ENCODE measurements around the gene C1QTNF5.

C1QTNF5 gene

GRCh38 chr11:119382101-119382500, 41.4 kb upstream of the C1QTNF5 start:
- Histone ChIP-seq H3K27ac (peak overlapping the region; percentile 63), H4K20me1 (ENCODE audit: insufficient read depth) (no peaks in the 10 kb centered on the region), H3K36me3 (ENCODE audit: insufficient read depth) (no peaks in the 10 kb centered on the region), H3K4me2 (peak overlapping the region; percentile 69), H3K27me3 (ENCODE audit: insufficient read depth, low read depth) (no peaks in the 10 kb centered on the region), H3K4me1 (ENCODE audit: low read depth, poor library complexity, severe bottlenecking) (peaks cover 3% of the 10 kb centered on the region), H3K79me2 (ENCODE audit: insufficient read depth, low read depth) (no peaks in the 10 kb centered on the region), H2AFZ (ENCODE audit: low read depth) (peak overlapping the region; percentile 81), H3K9ac (peak overlapping the region; percentile 89), H3K4me3 (IDR thresholded peaks at IDR 0.05; ENCODE audit: insufficient read depth, low read depth, low read length) (no peak overlapping the region)
- TF ChIP-seq, protein P1, sequence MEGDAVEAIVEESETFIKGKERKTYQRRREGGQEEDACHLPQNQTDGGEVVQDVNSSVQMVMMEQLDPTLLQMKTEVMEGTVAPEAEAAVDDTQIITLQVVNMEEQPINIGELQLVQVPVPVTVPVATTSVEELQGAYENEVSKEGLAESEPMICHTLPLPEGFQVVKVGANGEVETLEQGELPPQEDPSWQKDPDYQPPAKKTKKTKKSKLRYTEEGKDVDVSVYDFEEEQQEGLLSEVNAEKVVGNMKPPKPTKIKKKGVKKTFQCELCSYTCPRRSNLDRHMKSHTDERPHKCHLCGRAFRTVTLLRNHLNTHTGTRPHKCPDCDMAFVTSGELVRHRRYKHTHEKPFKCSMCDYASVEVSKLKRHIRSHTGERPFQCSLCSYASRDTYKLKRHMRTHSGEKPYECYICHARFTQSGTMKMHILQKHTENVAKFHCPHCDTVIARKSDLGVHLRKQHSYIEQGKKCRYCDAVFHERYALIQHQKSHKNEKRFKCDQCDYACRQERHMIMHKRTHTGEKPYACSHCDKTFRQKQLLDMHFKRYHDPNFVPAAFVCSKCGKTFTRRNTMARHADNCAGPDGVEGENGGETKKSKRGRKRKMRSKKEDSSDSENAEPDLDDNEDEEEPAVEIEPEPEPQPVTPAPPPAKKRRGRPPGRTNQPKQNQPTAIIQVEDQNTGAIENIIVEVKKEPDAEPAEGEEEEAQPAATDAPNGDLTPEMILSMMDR (conservative IDR thresholded peaks at IDR 0.05; ENCODE audit: low read depth, low read length): no peak

DNA sequence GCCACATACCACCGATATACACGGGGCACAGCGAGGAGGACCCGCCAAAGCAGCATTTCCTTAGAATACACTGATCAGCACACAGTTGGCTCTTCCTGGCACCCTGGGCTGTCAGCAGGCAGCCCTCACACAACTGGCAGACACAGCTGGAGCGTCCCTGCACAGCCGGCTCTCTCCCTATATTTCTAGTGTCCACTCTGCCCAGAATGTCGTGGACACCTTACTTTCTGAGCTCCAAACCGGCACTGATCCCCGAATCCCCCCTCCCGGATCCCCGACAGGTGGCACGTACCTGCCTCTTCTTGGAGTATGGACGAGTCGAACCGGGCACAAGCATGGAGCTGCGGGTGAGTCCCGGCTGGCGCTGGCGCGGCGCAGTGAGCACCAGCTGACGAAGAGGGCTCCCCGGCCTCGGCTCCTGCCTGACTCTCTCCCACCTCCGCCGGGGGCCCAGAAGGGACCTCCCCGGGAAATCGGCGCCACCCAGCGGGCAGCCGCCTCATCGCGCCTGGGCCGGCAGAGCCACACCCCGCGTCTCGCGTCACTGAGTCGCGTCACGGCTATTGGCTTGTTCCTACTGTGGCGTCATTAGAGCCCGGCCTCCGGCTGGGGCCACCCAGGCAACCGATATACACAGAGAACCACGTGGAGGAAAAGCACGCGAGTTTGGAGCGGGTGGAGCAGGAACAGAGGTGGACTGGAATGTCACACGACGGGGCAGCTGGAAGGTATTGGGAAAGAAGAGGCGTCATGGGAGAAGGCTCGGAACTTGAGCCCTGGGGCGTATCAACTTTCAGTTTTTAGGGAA, 40.7 kb upstream of the C1QTNF5 start, which contains the start of gene USP2:
Gene USP2, minus strand, starts transcription at position 510 of the 808 bp plus-strand sequence. CDS start 8,210 bp downstream, outside the sequence.
- no peaks in the 10 kb centered on the region for H3K79me2 ChIP-seq (ENCODE audit: insufficient read depth, low read depth)
- H4K20me1 ChIP-seq (ENCODE audit: insufficient read depth): no peaks in the 10 kb centered on the region
- H3K9ac ChIP-seq: peak within 1 kb of the TSS; percentile 89
- peak within 1 kb of the TSS; percentile 69 for H3K4me2 ChIP-seq
- TF ChIP-seq, protein P1 (conservative IDR thresholded peaks at IDR 0.05; ENCODE audit: low read depth, low read length): peak; percentile 64
- H2AFZ ChIP-seq (ENCODE audit: low read depth): peak within 1 kb of the TSS; percentile 81
- H3K4me3 ChIP-seq (IDR thresholded peaks at IDR 0.05; ENCODE audit: insufficient read depth, low read depth, low read length): no peak within 1 kb of the TSS
- peak within 1 kb of the TSS; percentile 63 for H3K27ac ChIP-seq
- H3K27me3 ChIP-seq (ENCODE audit: insufficient read depth, low read depth): no peaks in the 10 kb centered on the region
- peaks cover 3% of the 10 kb centered on the region for H3K4me1 ChIP-seq (ENCODE audit: low read depth, poor library complexity, severe bottlenecking)
- no peaks in the 10 kb centered on the region for H3K36me3 ChIP-seq (ENCODE audit: insufficient read depth)

GRCh38 chr11:119380827-119381180, 40.1 kb upstream of the C1QTNF5 start:
- TF ChIP-seq, protein P1 (conservative IDR thresholded peaks at IDR 0.05; ENCODE audit: low read depth, low read length): no peak
- Histone ChIP-seq H4K20me1 (ENCODE audit: insufficient read depth) (no peaks in the 10 kb centered on the region), H2AFZ (ENCODE audit: low read depth) (peak overlapping the region; percentile 81), H3K36me3 (ENCODE audit: insufficient read depth) (no peaks in the 10 kb centered on the region), H3K4me2 (peak overlapping the region; percentile 62; the same call in 1 of the 2 replicates), H3K79me2 (ENCODE audit: insufficient read depth, low read depth) (no peaks in the 10 kb centered on the region), H3K4me3 (IDR thresholded peaks at IDR 0.05; ENCODE audit: insufficient read depth, low read depth, low read length) (no peak overlapping the region), H3K27ac (no peak overlapping the region), H3K4me1 (ENCODE audit: low read depth, poor library complexity, severe bottlenecking) (peaks cover 3% of the 10 kb centered on the region), H3K9ac (no peak overlapping the region), H3K27me3 (ENCODE audit: insufficient read depth, low read depth) (no peaks in the 10 kb centered on the region)

- TF ChIP-seq, protein P1 (conservative IDR thresholded peaks at IDR 0.05; ENCODE audit: low read depth, low read length): no peak
Observed at GRCh38 chr11:119380160-119380826, 39.6 kb upstream of the C1QTNF5 start.

More at GRCh38 chr11:119380160-119380826, 39.6 kb upstream of the C1QTNF5 start:
- Histone ChIP-seq H4K20me1 (ENCODE audit: insufficient read depth) (no peaks in the 10 kb centered on the region), H3K36me3 (ENCODE audit: insufficient read depth) (no peaks in the 10 kb centered on the region), H2AFZ (ENCODE audit: low read depth) (no peak overlapping the region), H3K79me2 (ENCODE audit: insufficient read depth, low read depth) (no peaks in the 10 kb centered on the region), H3K4me3 (IDR thresholded peaks at IDR 0.05; ENCODE audit: insufficient read depth, low read depth, low read length) (no peak overlapping the region), H3K27me3 (ENCODE audit: insufficient read depth, low read depth) (no peaks in the 10 kb centered on the region), H3K4me1 (ENCODE audit: low read depth, poor library complexity, severe bottlenecking) (peaks cover 3% of the 10 kb centered on the region), H3K4me2 (no peak overlapping the region; the same call in 1 of the 2 replicates), H3K9ac (no peak overlapping the region), H3K27ac (no peak overlapping the region)
